H1 (cell line): ENCODE results near the gene CCT6A. TPM values are rescaled to one million over a fixed set of nuclear protein-coding genes. Genes with fewer than 3 reads are reported as not detected.

Experiments
- BCL11A ChIP-seq, 2 experiments: IDR thresholded peaks; one replicate each; pipeline ENCODE4 v1.6.1; 2011; ENCODE audit warnings: low read depth in 2 of 2, low read length in 2 of 2, mild to moderate bottlenecking in 2 of 2
- CEBPB ChIP-seq: IDR thresholded peaks from 2 replicates; pipeline ENCODE4 v1.6.1; 2012; ENCODE audit warnings: low read depth, low read length
- EGR1 ChIP-seq: IDR thresholded peaks from 2 replicates; pipeline ENCODE4 v1.6.1; 2011; ENCODE audit warnings: low read depth, low read length, borderline replicate concordance
- HDAC6 ChIP-seq: IDR thresholded peaks from one replicate; pipeline ENCODE4 v1.7.1; 2012; ENCODE audit warnings: low read depth, mild to moderate bottlenecking, inconsistent platforms, low read length, moderate library complexity
- KDM1A ChIP-seq: fragments of 200-600, 300-600 bp; sonication (generic); IDR thresholded peaks from 2 replicates; pipeline ENCODE4 v1.7.1; 2016; ENCODE audit warnings: mild to moderate bottlenecking, low read length, borderline replicate concordance
- PHF8 ChIP-seq: fragments of 200-600 bp; sonication (generic); conservative IDR thresholded peaks from 2 replicates; pipeline ENCODE4 v1.7.1; 2012; ENCODE audit warnings: low read depth, mild to moderate bottlenecking, inconsistent platforms, low read length, moderate library complexity
- POLR2A ChIP-seq, 2 experiments: IDR thresholded peaks; 1 replicate in 1 of 2; 2 replicates in 1 of 2; pipeline ENCODE4 v1.6.1; 2011; ENCODE audit warnings: low read depth in 2 of 2, low read length in 2 of 2, mild to moderate bottlenecking in 2 of 2; ENCODE audit errors: control extremely low read depth in 1 of 2
- polyA plus RNA-seq, 7 experiments: library from polyadenylated mRNA; depleted of rRNA in 3 of 7; stranded (reverse) in 5 of 7; unstranded in 2 of 7; fragments of >200 nt in 5 of 7; fragments of 200-250 nt in 2 of 7; gene quantifications; 1 replicate in 5 of 7; 2 replicates in 1 of 7; 4 replicates in 1 of 7; pipeline versions ENCODE4 v1.2.1 to v1.2.3, GENCODE V29; 2011 to 2013; ENCODE audit warnings: missing spikeins in 2 of 7, mixed read lengths in 2 of 7
- total RNA-seq: library from RNA; stranded (reverse); fragmentation: NEBNext Ultra II Directional; extraction: Animal tissue kit (Norgen Biotek cat#: 25700); gene quantifications from 2 replicates; pipeline ENCODE4 v1.2.1, GENCODE V29; 2021
- TF ChIP-seq, protein P1 (sequence below): fragments of 300-600 bp; sonication (generic); IDR thresholded peaks from 2 replicates; pipeline ENCODE4 v1.7.1; 2012; ENCODE audit warnings: low read length, moderate library complexity, mild to moderate bottlenecking, inconsistent platforms; ENCODE audit not compliant: insufficient replicate concordance
- TF ChIP-seq, protein P2 (sequence below): IDR thresholded peaks from 2 replicates; pipeline ENCODE4 v1.6.1; 2012; ENCODE audit warnings: inconsistent platforms
- TF ChIP-seq, protein P3 (sequence below), 3 experiments: IDR thresholded peaks; 1 replicate in 2 of 3; 2 replicates in 1 of 3; pipeline versions ENCODE4 v1.5.1 to v1.6.1; 2011; ENCODE audit warnings: low read length in 3 of 3, mild to moderate bottlenecking in 3 of 3, inconsistent platforms in 2 of 3, low read depth in 1 of 3, moderate library complexity in 1 of 3; ENCODE audit not compliant: insufficient read depth in 1 of 3; ENCODE audit errors: control extremely low read depth in 1 of 3

CCT6A gene
- total and polyA plus RNA-seq, 2 of the 8 experiments (the other 6 are each of a cell fraction or from before 2014, with no cell fraction given): 201 to 272 TPM

DNA sequence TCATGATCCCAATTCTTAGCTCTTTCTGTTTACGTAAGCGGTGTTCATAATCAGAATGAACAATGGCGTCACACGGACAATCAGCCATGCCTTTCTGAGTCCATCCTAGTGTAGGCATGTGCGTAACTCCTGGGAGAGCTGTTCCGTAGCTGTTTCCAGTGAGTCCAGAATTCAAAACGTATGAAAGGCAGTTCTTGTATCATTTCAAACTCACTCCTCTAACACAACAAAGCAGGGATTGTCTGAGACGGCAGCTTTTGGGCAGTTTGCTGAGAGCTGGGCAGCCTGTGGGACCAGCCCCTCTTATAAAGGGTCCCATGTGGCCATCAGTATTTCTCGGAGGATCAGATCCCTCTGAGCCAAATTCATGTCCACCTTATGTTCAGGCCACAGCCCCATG lies 43.7 kb upstream of the CCT6A start (continued):
- TF ChIP-seq, protein P1, sequence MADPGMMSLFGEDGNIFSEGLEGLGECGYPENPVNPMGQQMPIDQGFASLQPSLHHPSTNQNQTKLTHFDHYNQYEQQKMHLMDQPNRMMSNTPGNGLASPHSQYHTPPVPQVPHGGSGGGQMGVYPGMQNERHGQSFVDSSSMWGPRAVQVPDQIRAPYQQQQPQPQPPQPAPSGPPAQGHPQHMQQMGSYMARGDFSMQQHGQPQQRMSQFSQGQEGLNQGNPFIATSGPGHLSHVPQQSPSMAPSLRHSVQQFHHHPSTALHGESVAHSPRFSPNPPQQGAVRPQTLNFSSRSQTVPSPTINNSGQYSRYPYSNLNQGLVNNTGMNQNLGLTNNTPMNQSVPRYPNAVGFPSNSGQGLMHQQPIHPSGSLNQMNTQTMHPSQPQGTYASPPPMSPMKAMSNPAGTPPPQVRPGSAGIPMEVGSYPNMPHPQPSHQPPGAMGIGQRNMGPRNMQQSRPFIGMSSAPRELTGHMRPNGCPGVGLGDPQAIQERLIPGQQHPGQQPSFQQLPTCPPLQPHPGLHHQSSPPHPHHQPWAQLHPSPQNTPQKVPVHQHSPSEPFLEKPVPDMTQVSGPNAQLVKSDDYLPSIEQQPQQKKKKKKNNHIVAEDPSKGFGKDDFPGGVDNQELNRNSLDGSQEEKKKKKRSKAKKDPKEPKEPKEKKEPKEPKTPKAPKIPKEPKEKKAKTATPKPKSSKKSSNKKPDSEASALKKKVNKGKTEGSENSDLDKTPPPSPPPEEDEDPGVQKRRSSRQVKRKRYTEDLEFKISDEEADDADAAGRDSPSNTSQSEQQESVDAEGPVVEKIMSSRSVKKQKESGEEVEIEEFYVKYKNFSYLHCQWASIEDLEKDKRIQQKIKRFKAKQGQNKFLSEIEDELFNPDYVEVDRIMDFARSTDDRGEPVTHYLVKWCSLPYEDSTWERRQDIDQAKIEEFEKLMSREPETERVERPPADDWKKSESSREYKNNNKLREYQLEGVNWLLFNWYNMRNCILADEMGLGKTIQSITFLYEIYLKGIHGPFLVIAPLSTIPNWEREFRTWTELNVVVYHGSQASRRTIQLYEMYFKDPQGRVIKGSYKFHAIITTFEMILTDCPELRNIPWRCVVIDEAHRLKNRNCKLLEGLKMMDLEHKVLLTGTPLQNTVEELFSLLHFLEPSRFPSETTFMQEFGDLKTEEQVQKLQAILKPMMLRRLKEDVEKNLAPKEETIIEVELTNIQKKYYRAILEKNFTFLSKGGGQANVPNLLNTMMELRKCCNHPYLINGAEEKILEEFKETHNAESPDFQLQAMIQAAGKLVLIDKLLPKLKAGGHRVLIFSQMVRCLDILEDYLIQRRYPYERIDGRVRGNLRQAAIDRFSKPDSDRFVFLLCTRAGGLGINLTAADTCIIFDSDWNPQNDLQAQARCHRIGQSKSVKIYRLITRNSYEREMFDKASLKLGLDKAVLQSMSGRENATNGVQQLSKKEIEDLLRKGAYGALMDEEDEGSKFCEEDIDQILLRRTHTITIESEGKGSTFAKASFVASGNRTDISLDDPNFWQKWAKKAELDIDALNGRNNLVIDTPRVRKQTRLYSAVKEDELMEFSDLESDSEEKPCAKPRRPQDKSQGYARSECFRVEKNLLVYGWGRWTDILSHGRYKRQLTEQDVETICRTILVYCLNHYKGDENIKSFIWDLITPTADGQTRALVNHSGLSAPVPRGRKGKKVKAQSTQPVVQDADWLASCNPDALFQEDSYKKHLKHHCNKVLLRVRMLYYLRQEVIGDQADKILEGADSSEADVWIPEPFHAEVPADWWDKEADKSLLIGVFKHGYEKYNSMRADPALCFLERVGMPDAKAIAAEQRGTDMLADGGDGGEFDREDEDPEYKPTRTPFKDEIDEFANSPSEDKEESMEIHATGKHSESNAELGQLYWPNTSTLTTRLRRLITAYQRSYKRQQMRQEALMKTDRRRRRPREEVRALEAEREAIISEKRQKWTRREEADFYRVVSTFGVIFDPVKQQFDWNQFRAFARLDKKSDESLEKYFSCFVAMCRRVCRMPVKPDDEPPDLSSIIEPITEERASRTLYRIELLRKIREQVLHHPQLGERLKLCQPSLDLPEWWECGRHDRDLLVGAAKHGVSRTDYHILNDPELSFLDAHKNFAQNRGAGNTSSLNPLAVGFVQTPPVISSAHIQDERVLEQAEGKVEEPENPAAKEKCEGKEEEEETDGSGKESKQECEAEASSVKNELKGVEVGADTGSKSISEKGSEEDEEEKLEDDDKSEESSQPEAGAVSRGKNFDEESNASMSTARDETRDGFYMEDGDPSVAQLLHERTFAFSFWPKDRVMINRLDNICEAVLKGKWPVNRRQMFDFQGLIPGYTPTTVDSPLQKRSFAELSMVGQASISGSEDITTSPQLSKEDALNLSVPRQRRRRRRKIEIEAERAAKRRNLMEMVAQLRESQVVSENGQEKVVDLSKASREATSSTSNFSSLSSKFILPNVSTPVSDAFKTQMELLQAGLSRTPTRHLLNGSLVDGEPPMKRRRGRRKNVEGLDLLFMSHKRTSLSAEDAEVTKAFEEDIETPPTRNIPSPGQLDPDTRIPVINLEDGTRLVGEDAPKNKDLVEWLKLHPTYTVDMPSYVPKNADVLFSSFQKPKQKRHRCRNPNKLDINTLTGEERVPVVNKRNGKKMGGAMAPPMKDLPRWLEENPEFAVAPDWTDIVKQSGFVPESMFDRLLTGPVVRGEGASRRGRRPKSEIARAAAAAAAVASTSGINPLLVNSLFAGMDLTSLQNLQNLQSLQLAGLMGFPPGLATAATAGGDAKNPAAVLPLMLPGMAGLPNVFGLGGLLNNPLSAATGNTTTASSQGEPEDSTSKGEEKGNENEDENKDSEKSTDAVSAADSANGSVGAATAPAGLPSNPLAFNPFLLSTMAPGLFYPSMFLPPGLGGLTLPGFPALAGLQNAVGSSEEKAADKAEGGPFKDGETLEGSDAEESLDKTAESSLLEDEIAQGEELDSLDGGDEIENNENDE: no peak
- TF ChIP-seq CEBPB (no peak), PHF8 (no peak), KDM1A (no peak), EGR1 (no peak), HDAC6 (no peak), BCL11A (IDR thresholded peaks at IDR 0.05; ENCODE audit: low read depth in 2 of 2, low read length in 2 of 2) (no peak), POLR2A (IDR thresholded peaks at IDR 0.05; ENCODE audit: control extremely low read depth in 1 of 2, low read depth in 2 of 2, low read length in 2 of 2) (no peak)
- TF ChIP-seq, protein P2, sequence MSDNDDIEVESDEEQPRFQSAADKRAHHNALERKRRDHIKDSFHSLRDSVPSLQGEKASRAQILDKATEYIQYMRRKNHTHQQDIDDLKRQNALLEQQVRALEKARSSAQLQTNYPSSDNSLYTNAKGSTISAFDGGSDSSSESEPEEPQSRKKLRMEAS: no peak
- TF ChIP-seq, protein P3, sequence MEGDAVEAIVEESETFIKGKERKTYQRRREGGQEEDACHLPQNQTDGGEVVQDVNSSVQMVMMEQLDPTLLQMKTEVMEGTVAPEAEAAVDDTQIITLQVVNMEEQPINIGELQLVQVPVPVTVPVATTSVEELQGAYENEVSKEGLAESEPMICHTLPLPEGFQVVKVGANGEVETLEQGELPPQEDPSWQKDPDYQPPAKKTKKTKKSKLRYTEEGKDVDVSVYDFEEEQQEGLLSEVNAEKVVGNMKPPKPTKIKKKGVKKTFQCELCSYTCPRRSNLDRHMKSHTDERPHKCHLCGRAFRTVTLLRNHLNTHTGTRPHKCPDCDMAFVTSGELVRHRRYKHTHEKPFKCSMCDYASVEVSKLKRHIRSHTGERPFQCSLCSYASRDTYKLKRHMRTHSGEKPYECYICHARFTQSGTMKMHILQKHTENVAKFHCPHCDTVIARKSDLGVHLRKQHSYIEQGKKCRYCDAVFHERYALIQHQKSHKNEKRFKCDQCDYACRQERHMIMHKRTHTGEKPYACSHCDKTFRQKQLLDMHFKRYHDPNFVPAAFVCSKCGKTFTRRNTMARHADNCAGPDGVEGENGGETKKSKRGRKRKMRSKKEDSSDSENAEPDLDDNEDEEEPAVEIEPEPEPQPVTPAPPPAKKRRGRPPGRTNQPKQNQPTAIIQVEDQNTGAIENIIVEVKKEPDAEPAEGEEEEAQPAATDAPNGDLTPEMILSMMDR (IDR thresholded peaks at IDR 0.05; ENCODE audit: control extremely low read depth in 1 of 3, insufficient read depth in 1 of 3, low read depth in 1 of 3, low read length in 3 of 3): no peak
